GM12878 (cell line): ENCODE data around the gene SPAG16. TPM values are rescaled to one million over a fixed set of nuclear protein-coding genes. Genes with fewer than 3 reads are reported as not detected.
"Not testable (repeated sequence)": the region's sequence is repeated elsewhere in the genome, so short reads cannot be mapped to it uniquely, and the experiment has no call there.

Source experiments
- ATAC-seq: fragments of 200-7000 bp; cut with Tn5 transposase; 3 replicates; pipeline ENCODE4 v1.9.1; 2020; ENCODE audit warnings: mild to moderate bottlenecking, moderate library complexity
- BruUV-seq: library from RNA; stranded (reverse); fragments of 400-500 nt; replicated peaks from 2 replicates; lab custom pipeline; 2021; lab: Mats Ljungman, UMichigan
- CTCF ChIA-PET: fragments of 300-600 bp; sonication (Branson Sonifier 250); formaldehyde crosslinking; extraction: SDS; loops from one replicate; lab custom pipeline; 2021; ENCODE audit warnings: inconsistent platforms; lab: Yijun Ruan, JAX
- POLR2A ChIA-PET: fragments of 350-600 bp; formaldehyde crosslinking; extraction: SDS; loops from one replicate; lab custom pipeline; 2021; ENCODE audit warnings: inconsistent platforms; lab: Charles Lee
- RAD21 ChIA-PET: fragments of 300-600 bp; sonication (Branson Sonifier 250); formaldehyde crosslinking; loops from one replicate; lab custom pipeline; 2023; ENCODE audit warnings: antibody characterized with exemption; ENCODE audit not compliant: unreplicated experiment; lab: Charles Lee
- SMC1A ChIA-PET: fragments of 300-600 bp; sonication (Branson Sonifier 250); formaldehyde crosslinking; loops from one replicate; lab custom pipeline; 2023; ENCODE audit not compliant: unreplicated experiment, uncharacterized antibody; lab: Charles Lee
- DNase-seq: peaks from one replicate; pipeline ENCODE4 v3.0.0-alpha.2; 2011; ENCODE audit warnings: low read depth, low spot score
- FAIRE-seq: peaks from 3 replicates; lab custom pipeline; 2011; peaks lifted over from hg19 to GRCh38; lab: Jason Lieb, UNC
- H2AFZ ChIP-seq: 2 replicates; pipeline ENCODE4 v1.6.0; 2011; ENCODE audit warnings: low read depth, low read length, control low read depth; ENCODE audit not compliant: control insufficient read depth
- H3K27ac ChIP-seq: 2 replicates; pipeline ENCODE4 v1.5.1; 2011; ENCODE audit warnings: control low read depth; ENCODE audit not compliant: control insufficient read depth, insufficient read depth
- H3K27me3 ChIP-seq, 2 experiments: replicated peaks in 1 of 2; 2 replicates each; pipeline versions ENCODE4 v1.6.0 to v1.6.1; 2011; ENCODE audit warnings: low read length in 1 of 2; ENCODE audit not compliant: control insufficient read depth in 2 of 2, insufficient read depth in 2 of 2
- H3K36me3 ChIP-seq, 2 experiments: 2 replicates each; pipeline ENCODE4 v1.5.1; 2011; ENCODE audit warnings: low read length in 1 of 2; ENCODE audit not compliant: control insufficient read depth in 2 of 2, insufficient read depth in 2 of 2
- H3K4me1 ChIP-seq: 2 replicates; pipeline ENCODE4 v1.6.1; 2011; ENCODE audit warnings: mild to moderate bottlenecking, low read length, moderate library complexity, mixed read lengths; ENCODE audit not compliant: control insufficient read depth, insufficient read depth
- H3K4me2 ChIP-seq: 2 replicates; pipeline ENCODE4 v1.6.0; 2011; ENCODE audit warnings: control low read depth; ENCODE audit not compliant: control insufficient read depth, insufficient read depth
- H3K4me3 ChIP-seq: fragments of 200-600 bp; sonication (generic); 2 replicates; pipeline ENCODE4 v1.5.1; 2016
- H3K79me2 ChIP-seq: 2 replicates; pipeline ENCODE4 v1.6.0; 2011; ENCODE audit warnings: low read length; ENCODE audit not compliant: control insufficient read depth, insufficient read depth
- H3K9ac ChIP-seq: 2 replicates; pipeline ENCODE4 v1.8.0; 2011; ENCODE audit warnings: low read length, control low read depth, mixed read lengths; ENCODE audit not compliant: control insufficient read depth, insufficient read depth
- H3K9me3 ChIP-seq: replicated peaks from 3 replicates; pipeline ENCODE4 v1.5.1; 2011; ENCODE audit warnings: mild to moderate bottlenecking, low read length; ENCODE audit not compliant: control insufficient read depth, insufficient read depth
- H4K20me1 ChIP-seq: 2 replicates; pipeline ENCODE4 v1.6.0; 2011; ENCODE audit not compliant: control insufficient read depth, insufficient read depth
- BACH1 ChIP-seq: fragments of 450-650 bp; IDR thresholded peaks from 2 replicates; pipeline ENCODE4 v1.6.1; 2017; ENCODE audit warnings: mild to moderate bottlenecking, borderline replicate concordance
- BCL11A ChIP-seq: IDR thresholded peaks from 2 replicates; pipeline ENCODE4 v1.6.1; 2011; ENCODE audit warnings: low read depth, low read length
- CREB1 ChIP-seq: IDR thresholded peaks from 2 replicates; pipeline ENCODE4 v1.6.1; 2012; ENCODE audit warnings: low read depth, mild to moderate bottlenecking, inconsistent platforms
- HDGF ChIP-seq: fragments of 450-650 bp; IDR thresholded peaks from 2 replicates; pipeline ENCODE4 v1.6.1; 2016; ENCODE audit warnings: antibody characterized with exemption
- KAT2A ChIP-seq: conservative IDR thresholded peaks from 2 replicates; pipeline ENCODE4 v1.6.1; 2011; ENCODE audit warnings: low read depth, low read length; ENCODE audit not compliant: control insufficient read depth
- MEF2A ChIP-seq: IDR thresholded peaks from 2 replicates; pipeline ENCODE4 v1.6.1; 2011; ENCODE audit warnings: low read depth, mild to moderate bottlenecking, low read length, moderate library complexity; ENCODE audit not compliant: insufficient read depth
- MYB ChIP-seq: fragments of 150-350 bp; IDR thresholded peaks from 2 replicates; pipeline ENCODE4 v1.6.1; 2014; ENCODE audit warnings: mild to moderate bottlenecking, low read depth, low read length, borderline replicate concordance
- PAX5 ChIP-seq: IDR thresholded peaks from 2 replicates; pipeline ENCODE4 v1.6.1; 2011; ENCODE audit warnings: low read depth, low read length, borderline replicate concordance
- PAX8 ChIP-seq: fragments of 450-650 bp; IDR thresholded peaks from 2 replicates; pipeline ENCODE4 v1.6.1; 2017; ENCODE audit warnings: mild to moderate bottlenecking, moderate library complexity
- RAD21 ChIP-seq: IDR thresholded peaks from 2 replicates; pipeline ENCODE4 v1.6.1; 2011; ENCODE audit warnings: mild to moderate bottlenecking, low read depth, low read length, moderate library complexity; ENCODE audit not compliant: insufficient read depth
- SMC3 ChIP-seq: IDR thresholded peaks from 2 replicates; pipeline ENCODE4 v1.6.1; 2011; ENCODE audit warnings: low read length, improper control_type of control experiment, borderline replicate concordance
- SRF ChIP-seq, 2 experiments: IDR thresholded peaks; 2 replicates each; pipeline ENCODE4 v1.6.1; 2011; ENCODE audit warnings: low read depth in 2 of 2, low read length in 2 of 2, mild to moderate bottlenecking in 1 of 2, moderate library complexity in 1 of 2
- SUPT20H ChIP-seq: IDR thresholded peaks from 2 replicates; pipeline ENCODE4 v1.6.1; 2011; ENCODE audit warnings: low read depth, mild to moderate bottlenecking, low read length, moderate library complexity, borderline replicate concordance; ENCODE audit not compliant: control insufficient read depth
- ZNF622 ChIP-seq: fragments of 450-650 bp; IDR thresholded peaks from 2 replicates; pipeline ENCODE4 v1.6.1; 2017; ENCODE audit warnings: mild to moderate bottlenecking, inconsistent platforms
- WGBS: methylation state at CpG from one replicate; pipeline ENCODE4 v1.1.6; 2016; ENCODE audit warnings: low lambda C conversion rate; ENCODE audit not compliant: insufficient replicate concordance, insufficient coverage; ENCODE audit errors: missing lambda C conversion rate; 5-methylcytosine and 5-hydroxymethylcytosine counted together
- in situ Hi-C: fragments of 300-500 bp; cut with MboI; formaldehyde crosslinking; loops from 9 replicates; pipeline ENCODE4 v1.14.3; 2018; ENCODE audit warnings: mixed read lengths
- intact Hi-C: fragments of 100-400 bp; cut with micrococcal nuclease; formaldehyde crosslinking; loops from one replicate; pipeline ENCODE4 v1.14.2; 2022; ENCODE audit not compliant: unreplicated experiment
- polyA plus RNA-seq, 11 experiments: library from polyadenylated mRNA; depleted of rRNA in 4 of 11; unstranded in 6 of 11; stranded (reverse) in 5 of 11; fragments of >200 nt; fragmentation: Nextera tagmentation in 4 of 11; fragmentation: Illumina TruSeq in 1 of 11; extraction: Ambion mirVana in 4 of 11; extraction: Trizol in 1 of 11; gene quantifications; 1 replicate in 1 of 11; 2 replicates in 10 of 11; pipeline versions ENCODE4 v1.2.1 to v1.2.3, GENCODE V29; 2011 to 2016; ENCODE audit warnings: inconsistent platforms in 2 of 11, missing spikeins in 2 of 11, low read depth in 1 of 11
- total RNA-seq, 4 experiments: library from RNA; depleted of rRNA in 3 of 4; stranded (reverse); fragments of >200 nt in 3 of 4; fragmentation: Illumina TruSeq in 1 of 4; extraction: Trizol in 1 of 4; gene quantifications; 2 replicates each; pipeline versions ENCODE4 v1.2.1 to v1.2.3, GENCODE V29; 2013 to 2021
- TF ChIP-seq, protein P1 (sequence below): IDR thresholded peaks from 2 replicates; pipeline ENCODE4 v1.6.1; 2011; ENCODE audit warnings: mild to moderate bottlenecking, low read depth, low read length, moderate library complexity; ENCODE audit not compliant: insufficient replicate concordance
- TF ChIP-seq, protein P2 (sequence below): fragments of 450-650 bp; IDR thresholded peaks from 2 replicates; pipeline ENCODE4 v1.6.1; 2014; ENCODE audit warnings: mild to moderate bottlenecking

Gene SPAG16
- total and polyA plus RNA-seq, 10 of the 15 experiments (the other 5 are each of a cell fraction or from before 2014, with no cell fraction given) = 6.0 to 25.0 (median 15.2) TPM

DNA sequence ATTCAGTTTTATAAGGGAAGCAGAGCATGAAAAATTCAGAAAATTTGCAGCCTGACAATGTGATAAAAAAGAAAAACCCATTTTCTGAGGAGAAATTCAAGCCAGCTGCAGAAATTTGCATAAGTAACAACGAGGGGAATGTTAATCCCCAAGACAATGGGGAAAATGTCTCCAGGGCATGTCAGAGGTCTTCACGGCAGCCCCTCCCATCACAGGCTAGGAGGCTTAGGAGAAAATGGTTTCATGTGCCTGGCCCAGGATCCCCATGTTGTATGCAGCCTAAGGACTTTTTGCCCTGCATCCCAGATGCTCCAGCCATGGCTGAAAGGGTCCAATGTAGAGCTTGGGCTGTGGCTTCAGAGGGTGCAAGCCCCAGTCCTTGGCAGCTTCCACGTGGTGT, 714.7 kb downstream of the SPAG16 start:
- H3K79me2 ChIP-seq, CTCF ChIA-PET: not testable (repeated sequence)

DNA sequence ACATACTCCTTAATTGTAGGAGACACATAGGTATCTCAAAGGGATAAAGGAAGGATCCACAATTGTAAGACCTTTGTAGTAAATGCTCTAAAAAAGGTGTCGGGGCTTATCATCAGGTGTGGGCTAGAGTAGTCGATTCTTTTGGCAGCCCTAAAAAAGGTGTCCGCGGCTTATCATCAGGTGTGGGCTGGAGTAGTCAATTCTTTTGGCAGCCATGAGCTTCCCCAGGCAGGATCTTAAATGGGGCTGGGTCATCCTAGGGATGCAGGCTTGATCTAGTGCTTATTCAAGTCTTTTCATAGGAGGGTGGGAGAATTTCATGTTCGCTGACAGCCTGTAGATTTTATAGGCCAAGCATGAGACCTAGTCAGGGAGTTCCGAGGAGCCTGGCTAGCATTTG, 720.2 kb downstream of the SPAG16 start:
- WGBS = 76% methylated on average over 6 of the region's 6 CpGs
- no peaks in the 10 kb centered on the region for H3K79me2 ChIP-seq
- no peaks in the 10 kb centered on the region for H3K9me3 ChIP-seq
- no TSS peak for BruUV-seq
- CTCF ChIA-PET = no interaction called here
- intact Hi-C loops (no loop called here), in situ Hi-C loops (no loop called here)
- H3K36me3 ChIP-seq = no peaks in the 10 kb centered on the region
- H3K27me3 ChIP-seq = no peaks in the 10 kb centered on the region
- POLR2A ChIA-PET = no interaction called here
- FAIRE-seq (no peak), ATAC-seq (no peak), DNase-seq (no peak)
- no peak overlapping the region for H3K9ac ChIP-seq
- TF ChIP-seq PAX5 (no peak), SMC3 (no peak), RAD21 (no peak), MYB (no peak), KAT2A (no peak), CREB1 (no peak), PAX8 (no peak), SUPT20H (no peak), BACH1 (no peak), SRF (IDR thresholded peaks at IDR 0.05; ENCODE audit: low read depth in 2 of 2, low read length in 2 of 2) (no peak), MEF2A (no peak), HDGF (no peak), BCL11A (no peak), ZNF622 (no peak)
- TF ChIP-seq, protein P1, sequence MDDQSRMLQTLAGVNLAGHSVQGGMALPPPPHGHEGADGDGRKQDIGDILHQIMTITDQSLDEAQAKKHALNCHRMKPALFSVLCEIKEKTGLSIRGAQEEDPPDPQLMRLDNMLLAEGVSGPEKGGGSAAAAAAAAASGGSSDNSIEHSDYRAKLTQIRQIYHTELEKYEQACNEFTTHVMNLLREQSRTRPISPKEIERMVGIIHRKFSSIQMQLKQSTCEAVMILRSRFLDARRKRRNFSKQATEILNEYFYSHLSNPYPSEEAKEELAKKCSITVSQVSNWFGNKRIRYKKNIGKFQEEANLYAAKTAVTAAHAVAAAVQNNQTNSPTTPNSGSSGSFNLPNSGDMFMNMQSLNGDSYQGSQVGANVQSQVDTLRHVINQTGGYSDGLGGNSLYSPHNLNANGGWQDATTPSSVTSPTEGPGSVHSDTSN = no peak
- TF ChIP-seq, protein P2, sequence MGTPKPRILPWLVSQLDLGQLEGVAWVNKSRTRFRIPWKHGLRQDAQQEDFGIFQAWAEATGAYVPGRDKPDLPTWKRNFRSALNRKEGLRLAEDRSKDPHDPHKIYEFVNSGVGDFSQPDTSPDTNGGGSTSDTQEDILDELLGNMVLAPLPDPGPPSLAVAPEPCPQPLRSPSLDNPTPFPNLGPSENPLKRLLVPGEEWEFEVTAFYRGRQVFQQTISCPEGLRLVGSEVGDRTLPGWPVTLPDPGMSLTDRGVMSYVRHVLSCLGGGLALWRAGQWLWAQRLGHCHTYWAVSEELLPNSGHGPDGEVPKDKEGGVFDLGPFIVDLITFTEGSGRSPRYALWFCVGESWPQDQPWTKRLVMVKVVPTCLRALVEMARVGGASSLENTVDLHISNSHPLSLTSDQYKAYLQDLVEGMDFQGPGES = no peak
- H3K4me3 ChIP-seq = no peak overlapping the region
- RAD21 ChIA-PET = no interaction called here
- no peaks in the 10 kb centered on the region for H4K20me1 ChIP-seq
- no peak overlapping the region for H3K4me2 ChIP-seq
- no peak overlapping the region for H2AFZ ChIP-seq
- H3K4me1 ChIP-seq = no peaks in the 10 kb centered on the region
- no peak overlapping the region for H3K27ac ChIP-seq
- SMC1A ChIA-PET = no interaction called here

More for the DNA sequence above, 714.7 kb downstream of the SPAG16 start:
- H3K36me3 ChIP-seq, H3K27me3 ChIP-seq, H3K4me1 ChIP-seq, ATAC-seq, H2AFZ ChIP-seq, H3K4me2 ChIP-seq, intact Hi-C loops, SMC1A ChIA-PET, H3K4me3 ChIP-seq, POLR2A ChIA-PET, RAD21 ChIA-PET, in situ Hi-C loops, H3K9me3 ChIP-seq, BruUV-seq, H3K27ac ChIP-seq, H3K9ac ChIP-seq, H4K20me1 ChIP-seq, DNase-seq, FAIRE-seq: not testable (repeated sequence)
- 12% methylated on average over 3 of the region's 3 CpGs for WGBS
